Measurements from ENCODE around the gene MTMR3.

MTMR3 gene

GRCh38 chr22:29855611-29856181 is 27.3 kb upstream of the MTMR3 start:
- TF ChIP-seq EGR1 (IDR thresholded peaks at IDR 0.05) = no peak
- TF ChIP-seq TCF12 (IDR thresholded peaks at IDR 0.05; ENCODE audit: low read depth) = no peak
- TF ChIP-seq REST (IDR thresholded peaks at IDR 0.05; ENCODE audit: low read depth) = no peak
- TF ChIP-seq ZBTB7A (IDR thresholded peaks at IDR 0.05; ENCODE audit: low read depth) = no peak
- TF ChIP-seq RAD21 (IDR thresholded peaks at IDR 0.05; ENCODE audit: low read depth) = no peak
- no peak for TF ChIP-seq EP300 (IDR thresholded peaks at IDR 0.05; ENCODE audit: borderline replicate concordance)
- no peak for TF ChIP-seq CREB1 (IDR thresholded peaks at IDR 0.05; ENCODE audit: low read depth)
- no peak for TF ChIP-seq YY1 (IDR thresholded peaks at IDR 0.05; ENCODE audit: low read depth)
- no peak for TF ChIP-seq TAF1 (IDR thresholded peaks at IDR 0.05; ENCODE audit: low read depth)
- TF ChIP-seq NFIC (IDR thresholded peaks at IDR 0.05) = no peak
- no peak for TF ChIP-seq TEAD4 (IDR thresholded peaks at IDR 0.05)
- TF ChIP-seq CEBPB (IDR thresholded peaks at IDR 0.05) = no peak
- TF ChIP-seq USF1 (IDR thresholded peaks at IDR 0.05) = no peak
- no peak for TF ChIP-seq MAX (IDR thresholded peaks at IDR 0.05)

GRCh38 chr22:29856496-29856895 is 26.5 kb upstream of the MTMR3 start:
- TF ChIP-seq TAF1 (IDR thresholded peaks at IDR 0.05; ENCODE audit: low read depth) (no peak), EP300 (IDR thresholded peaks at IDR 0.05; ENCODE audit: borderline replicate concordance) (no peak)

- TF ChIP-seq CREB1 (IDR thresholded peaks at IDR 0.05; ENCODE audit: low read depth) (no peak), REST (IDR thresholded peaks at IDR 0.05; ENCODE audit: low read depth) (no peak), RAD21 (IDR thresholded peaks at IDR 0.05; ENCODE audit: low read depth) (no peak), USF1 (IDR thresholded peaks at IDR 0.05) (no peak), EGR1 (IDR thresholded peaks at IDR 0.05) (no peak), CEBPB (IDR thresholded peaks at IDR 0.05) (no peak), YY1 (IDR thresholded peaks at IDR 0.05; ENCODE audit: low read depth) (no peak), TEAD4 (IDR thresholded peaks at IDR 0.05) (no peak), TAF1 (IDR thresholded peaks at IDR 0.05; ENCODE audit: low read depth) (no peak), MAX (IDR thresholded peaks at IDR 0.05) (no peak), EP300 (IDR thresholded peaks at IDR 0.05; ENCODE audit: borderline replicate concordance) (no peak), NFIC (IDR thresholded peaks at IDR 0.05) (no peak), FOXM1 (IDR thresholded peaks at IDR 0.05; ENCODE audit: borderline replicate concordance, low read depth) (no peak), TCF12 (IDR thresholded peaks at IDR 0.05; ENCODE audit: low read depth) (no peak)
Observed at GRCh38 chr22:29860006-29860766, 22.8 kb upstream of the MTMR3 start.

GRCh38 chr22:29861672-29862297 is 21.2 kb upstream of the MTMR3 start:
- TF ChIP-seq YY1 (IDR thresholded peaks at IDR 0.05; ENCODE audit: low read depth) (no peak), REST (IDR thresholded peaks at IDR 0.05; ENCODE audit: low read depth) (no peak)

All from Ishikawa (cell line).